Epithelial cell of esophagus (primary cell): ENCODE data around the gene MC1R.
"Not testable (repeated sequence)": the region's sequence is repeated elsewhere in the genome, so short reads cannot be mapped to it uniquely, and the experiment has no call there.

Experiments
- DNase-seq: peaks from one replicate; pipeline ENCODE4 v3.0.0; 2010; ENCODE audit warnings: low read depth
- H3K4me3 ChIP-seq: 2 replicates; pipeline ENCODE4 v1.5.1; 2011; ENCODE audit warnings: mild to moderate bottlenecking, low read length, control low read depth
- CTCF ChIP-seq: IDR thresholded peaks from 2 replicates; pipeline ENCODE4 v1.5.1; 2011; ENCODE audit warnings: low read depth, mild to moderate bottlenecking, low read length, control low read depth, inconsistent platforms; ENCODE audit not compliant: insufficient read depth; ENCODE audit errors: missing control alignments

Gene MC1R

GRCh38 chr16:89918453-89919347 lies at the start of gene MC1R:
TSS of gene MC1R (plus strand) at chr16:89918862. CDS start at chr16:89919259, 397 bp downstream.
- DNase-seq, result no peak
- no peak within 1 kb of the TSS for H3K4me3 ChIP-seq
- TF ChIP-seq CTCF, result peak; percentile 10

GRCh38 chr16:89869911-89870310 lies 48.8 kb upstream of the MC1R start:
- no peak for DNase-seq
- TF ChIP-seq CTCF, result no peak
- H3K4me3 ChIP-seq, result no peak overlapping the region

GRCh38 chr16:89870440-89870839 lies 48.2 kb upstream of the MC1R start:
- DNase-seq, result no peak
- H3K4me3 ChIP-seq, result no peak overlapping the region
- TF ChIP-seq CTCF, result no peak

GRCh38 chr16:89871895-89872294 lies 46.8 kb upstream of the MC1R start:
- TF ChIP-seq CTCF, result no peak

GRCh38 chr16:89873109-89873971 lies 45.3 kb upstream of the MC1R start, which contains the start of gene TCF25:
TSS of gene TCF25 (plus strand) at chr16:89873592. CDS start at chr16:89873668, 76 bp downstream.
- DNase-seq, result peak; percentile 84
- no peak for TF ChIP-seq CTCF
- H3K4me3 ChIP-seq, result peak within 1 kb of the TSS; percentile 82

More at GRCh38 chr16:89871895-89872294, 46.8 kb upstream of the MC1R start:
- no peak for DNase-seq
- no peak overlapping the region for H3K4me3 ChIP-seq

GRCh38 chr16:89873972-89874689 lies 44.5 kb upstream of the MC1R start:
- no peak for TF ChIP-seq CTCF
- H3K4me3 ChIP-seq, result peak overlapping the region; percentile 82
- DNase-seq, result peak; percentile 96

GRCh38 chr16:89879123-89879522 lies 39.5 kb upstream of the MC1R start:
- H3K4me3 ChIP-seq, DNase-seq: not testable (repeated sequence)
